Kidney tubule cell (primary cell): ENCODE results near the gene FOXF2.
"Not testable (repeated sequence)": the region's sequence is repeated elsewhere in the genome, so short reads cannot be mapped to it uniquely, and the experiment has no call there.

Source experiments
- DNase-seq: peaks from one replicate; pipeline ENCODE4 v3.0.0-alpha.2; 2018; ENCODE audit warnings: low spot score

Gene FOXF2

GRCh38 chr6:1389369-1390132 is at the start of gene FOXF2:
Gene FOXF2 (plus strand): TSS chr6:1389576. CDS start chr6:1389948, 372 bp downstream.
- no peak for DNase-seq

DNA sequence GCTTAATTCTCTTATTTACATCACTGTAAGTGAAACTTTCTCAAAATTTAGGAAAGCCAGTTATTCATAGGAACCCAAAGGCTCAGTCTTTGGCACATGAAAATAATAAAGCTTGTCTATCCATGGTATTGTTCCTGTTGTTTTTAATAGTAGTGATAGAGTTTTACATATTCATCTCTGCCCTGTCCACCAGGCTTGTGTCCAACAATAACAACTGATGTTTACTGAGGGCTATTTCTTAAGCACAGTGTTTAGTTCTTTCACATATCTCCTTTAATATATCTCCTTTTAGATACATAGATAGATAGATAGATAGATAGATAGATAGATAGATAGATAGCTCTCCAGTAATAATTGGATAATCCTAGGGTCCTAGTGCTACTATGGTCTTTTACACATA is 43.3 kb upstream of the FOXF2 start:
- no peak for DNase-seq

DNA sequence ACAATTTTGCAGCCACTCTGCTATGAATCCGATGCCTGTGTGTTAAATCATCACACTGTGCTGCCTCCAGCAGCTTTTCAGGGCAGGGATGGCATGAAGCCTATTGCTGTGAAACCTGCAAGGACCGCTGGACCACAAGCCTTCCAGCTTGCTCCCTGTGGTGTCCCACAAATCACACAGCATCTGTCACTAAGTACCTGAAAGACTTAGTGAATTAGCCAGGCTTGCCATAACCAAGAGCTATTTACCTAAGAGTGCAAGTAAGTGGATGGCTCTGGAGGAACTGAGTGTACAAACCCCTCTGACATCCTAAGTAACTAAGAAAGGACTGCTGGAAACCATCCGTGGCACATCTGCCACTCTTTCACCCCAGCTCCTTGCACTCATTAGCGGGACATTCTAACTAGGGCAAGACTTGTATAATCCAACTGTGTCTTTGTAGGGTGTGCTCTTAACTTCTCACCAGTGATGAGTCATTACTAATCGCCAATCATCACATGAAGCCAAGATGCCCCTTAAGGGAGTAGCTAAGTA is 42.8 kb upstream of the FOXF2 start:
- DNase-seq, result no peak

GRCh38 chr6:1347161-1347560 is 42.2 kb upstream of the FOXF2 start:
- DNase-seq, result no peak

DNA sequence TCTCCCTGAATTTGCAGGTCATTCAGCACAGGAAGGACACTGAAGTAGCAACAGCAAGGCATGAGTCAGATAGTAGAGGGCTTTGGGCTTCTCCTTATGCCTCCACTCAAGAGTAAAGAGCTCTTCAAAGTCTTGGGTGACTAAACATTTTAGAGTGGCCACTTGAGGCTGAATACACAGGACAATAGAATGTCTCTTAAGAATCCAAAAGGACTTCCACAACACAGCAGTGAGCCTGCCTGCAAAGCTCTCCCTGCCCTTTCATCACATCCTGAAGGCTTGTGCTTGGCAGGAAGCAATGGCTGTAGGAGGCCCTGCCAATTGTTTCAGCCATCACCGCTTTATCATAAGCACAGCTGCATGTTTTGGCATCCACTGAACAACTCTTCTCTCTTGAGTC is 40.7 kb upstream of the FOXF2 start:
- DNase-seq, result no peak

- DNase-seq, result no peak
Observed at GRCh38 chr6:1349655-1350054, 39.7 kb upstream of the FOXF2 start.

- DNase-seq, result no peak
Observed at GRCh38 chr6:1351381-1352008, 37.9 kb upstream of the FOXF2 start.

GRCh38 chr6:1355068-1355467 is 34.3 kb upstream of the FOXF2 start:
- not testable (repeated sequence) for DNase-seq

DNA sequence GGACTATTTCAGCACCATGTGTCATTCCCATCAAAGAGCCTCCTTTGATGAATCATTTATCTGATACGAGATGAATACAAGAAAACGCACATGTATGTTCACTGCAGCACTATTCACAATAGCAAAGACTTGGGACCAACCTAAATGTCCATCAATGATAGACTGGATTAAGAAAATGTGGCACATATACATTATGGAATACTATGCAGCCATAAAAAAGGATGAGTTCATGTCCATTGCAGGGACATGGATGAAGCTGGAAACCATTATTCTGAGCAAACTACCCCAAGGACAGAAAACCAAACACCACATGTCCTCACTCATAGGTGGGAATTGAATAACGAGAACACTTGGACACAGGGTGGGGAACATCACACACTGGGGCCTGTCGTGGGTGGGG is 27.7 kb upstream of the FOXF2 start:
- not testable (repeated sequence) for DNase-seq

- DNase-seq, result no peak
Observed at GRCh38 chr6:1362643-1363042, 26.7 kb upstream of the FOXF2 start.

DNA sequence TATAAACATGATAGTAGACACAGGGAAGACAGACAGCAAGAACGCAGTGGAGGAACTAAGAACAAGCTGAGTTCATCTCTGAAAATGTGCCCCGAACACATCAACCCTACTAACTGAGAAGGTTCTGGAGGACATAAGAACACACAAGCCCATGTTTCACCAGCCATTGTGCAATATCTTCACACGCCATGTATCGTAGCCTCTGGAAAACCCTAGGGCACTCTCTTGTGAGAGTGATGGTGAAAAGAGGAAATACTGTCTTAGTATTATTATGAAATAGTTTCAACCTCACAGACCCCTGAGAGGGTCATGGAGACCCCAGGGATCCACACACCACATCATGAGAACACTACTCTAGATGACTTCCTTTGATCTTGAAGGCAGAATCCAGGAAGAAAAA is 26.1 kb upstream of the FOXF2 start:
- DNase-seq, result no peak

DNA sequence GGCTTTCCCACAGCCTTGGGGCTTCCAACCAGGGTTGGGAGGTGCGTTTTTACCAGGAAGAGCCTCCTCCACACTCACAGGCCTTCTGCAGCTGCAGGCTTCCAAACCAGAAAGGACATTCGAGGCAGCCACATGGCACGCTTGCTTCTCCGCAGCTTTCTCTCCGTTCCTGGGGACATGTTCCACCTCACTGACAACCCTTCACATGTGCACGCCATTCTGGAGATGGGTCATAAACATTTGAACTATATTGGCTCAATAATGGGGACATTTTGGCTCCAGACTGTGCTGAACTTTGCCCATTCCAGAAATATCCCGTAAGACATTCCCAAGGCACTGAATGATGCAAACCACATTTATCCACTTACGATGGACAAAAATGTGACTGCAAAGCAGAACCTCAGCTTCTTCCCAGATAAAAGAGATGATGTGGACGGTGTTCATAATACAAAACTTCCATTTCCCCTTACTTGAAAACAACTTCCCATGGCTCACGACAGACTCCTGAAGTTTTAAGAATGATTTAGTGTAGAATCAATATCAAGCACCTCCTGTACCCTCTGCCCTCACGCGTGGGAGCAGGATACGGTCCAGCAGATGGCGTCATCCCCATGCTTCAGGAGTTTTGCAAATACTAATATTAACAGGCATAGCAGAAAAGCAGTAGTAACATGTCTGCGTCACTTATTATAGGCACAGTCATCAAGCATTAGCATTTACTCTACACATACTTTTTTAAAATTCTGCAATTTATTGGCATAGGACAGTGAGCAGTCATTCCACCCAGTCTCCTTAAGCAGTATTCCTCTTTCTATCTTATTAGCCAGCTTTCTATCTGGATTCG is 25.4 kb upstream of the FOXF2 start:
- peak; percentile 36 for DNase-seq

DNA sequence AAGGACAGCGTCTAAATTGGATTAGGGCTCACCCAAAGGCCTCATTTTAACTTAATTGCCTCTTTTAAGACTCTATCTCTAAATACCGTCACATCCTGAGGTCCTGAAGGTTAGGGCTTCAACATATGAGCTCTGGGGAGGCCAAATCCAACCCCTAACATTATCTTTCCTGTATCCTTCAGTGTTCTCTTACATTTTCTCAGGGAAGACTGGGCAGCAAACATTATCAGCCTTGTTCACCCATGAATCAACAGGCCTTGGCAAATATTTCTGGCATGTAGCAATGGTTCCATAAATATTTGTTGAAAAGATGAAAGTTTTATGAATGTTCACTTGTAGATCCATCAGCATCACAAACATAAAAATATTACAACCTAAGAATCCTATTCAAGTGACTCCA is 24.6 kb upstream of the FOXF2 start:
- DNase-seq, result no peak

GRCh38 chr6:1365686-1366085 is 23.7 kb upstream of the FOXF2 start:
- no peak for DNase-seq

GRCh38 chr6:1367771-1368170 is 21.6 kb upstream of the FOXF2 start:
- DNase-seq, result no peak

DNA sequence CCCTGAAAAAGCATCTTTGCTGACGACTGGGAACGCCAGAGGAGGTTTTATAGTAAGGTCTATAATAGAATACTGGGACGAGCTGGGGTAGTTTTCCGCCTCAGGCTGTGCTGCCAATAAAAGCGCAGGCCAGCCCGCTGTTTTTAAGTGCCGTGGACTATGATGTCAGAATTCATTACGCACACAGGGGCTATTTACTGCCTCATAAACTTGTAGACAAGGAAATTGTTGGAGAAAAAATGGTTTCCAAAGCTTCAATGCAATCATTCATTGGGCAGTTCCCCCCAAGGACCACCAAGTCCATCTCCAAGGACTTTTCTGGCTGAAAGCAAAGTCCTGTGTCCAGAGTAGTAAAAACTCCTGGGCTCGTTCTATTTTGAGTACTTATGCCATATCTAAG is 20.4 kb upstream of the FOXF2 start:
- DNase-seq, result no peak

GRCh38 chr6:1369695-1370094 is 19.7 kb upstream of the FOXF2 start:
- not testable (repeated sequence) for DNase-seq

GRCh38 chr6:1371933-1372332 is 17.4 kb upstream of the FOXF2 start:
- DNase-seq, result no peak

DNA sequence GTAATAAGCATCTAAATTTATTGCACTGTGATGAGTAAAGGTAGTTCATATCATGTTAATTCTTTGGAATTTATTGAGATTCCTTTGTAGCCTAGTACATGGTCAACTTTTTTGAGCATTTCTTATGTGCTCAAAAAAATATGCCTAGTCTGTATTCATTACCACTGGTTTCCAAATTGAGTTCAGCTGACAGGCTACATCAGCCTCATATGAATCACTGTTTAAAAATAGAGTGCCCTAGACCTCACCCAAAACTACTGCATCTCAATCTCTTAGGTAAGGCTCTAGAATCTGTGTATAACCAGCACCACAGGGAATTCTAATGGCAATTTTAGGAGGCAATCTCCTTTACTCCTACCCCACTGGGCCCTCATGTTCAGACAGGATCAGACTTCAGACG is 16.7 kb upstream of the FOXF2 start:
- DNase-seq, result no peak

DNA sequence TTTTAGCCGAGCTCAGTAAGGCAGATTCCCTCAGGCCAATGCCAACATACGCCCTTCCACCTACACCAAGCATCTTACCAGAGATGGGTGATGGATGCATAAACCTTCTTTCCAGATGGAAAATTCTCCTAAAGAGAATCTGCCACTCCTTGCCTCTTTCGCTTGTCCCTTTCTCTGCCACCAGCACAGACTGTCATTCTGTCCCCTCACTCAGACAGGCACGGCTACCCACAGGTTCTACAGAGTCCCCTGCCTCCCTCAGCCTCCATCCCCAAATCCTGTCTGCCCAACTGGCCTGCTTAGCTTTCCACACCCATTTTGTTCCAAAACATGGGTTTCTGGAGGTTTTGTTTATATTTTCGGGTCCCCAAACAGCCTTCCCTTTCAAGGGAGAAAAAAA is 12.7 kb upstream of the FOXF2 start:
- no peak for DNase-seq

GRCh38 chr6:1377526-1377925 is 11.8 kb upstream of the FOXF2 start:
- DNase-seq, result no peak
